ENCODE data around the gene DTD1.

Gene DTD1

DNA sequence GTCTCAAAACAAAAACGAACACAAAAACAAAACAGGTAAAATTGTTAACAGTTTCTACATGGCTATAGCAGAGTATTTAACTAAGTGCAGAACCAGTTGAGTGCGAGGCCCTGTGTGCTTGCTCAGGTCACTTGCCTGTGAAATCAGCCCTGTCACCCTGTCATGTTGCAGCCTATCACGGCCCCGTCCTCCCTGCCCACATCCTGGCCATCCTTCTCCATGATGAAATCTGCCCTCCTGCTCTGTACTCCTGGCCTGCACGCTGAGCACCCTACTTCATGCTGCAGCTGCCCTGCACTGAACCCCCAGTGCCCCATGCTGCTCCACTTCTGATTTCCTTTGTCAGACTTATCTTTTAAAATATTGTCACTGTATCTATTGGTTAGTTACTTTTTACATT is 62.4 kb downstream of the DTD1 start:
- H3K27me3 ChIP-seq (replicated peaks; ENCODE audit: control insufficient read depth, insufficient read depth, low read length, poor library complexity, severe bottlenecking) = no peaks in the 10 kb centered on the region
- no peak overlapping the region for H3K4me3 ChIP-seq (ENCODE audit: insufficient read depth, low read depth, low read length, poor library complexity, severe bottlenecking)
- no peaks in the 10 kb centered on the region for H3K36me3 ChIP-seq (ENCODE audit: control insufficient read depth, insufficient read depth, low read length)
- H3K4me1 ChIP-seq (ENCODE audit: control insufficient read depth, insufficient read depth, low read length, poor library complexity, severe bottlenecking) = no peaks in the 10 kb centered on the region
- no peak for DNase-seq
- no peaks in the 10 kb centered on the region for H3K9me3 ChIP-seq (ENCODE audit: control insufficient read depth, low read length)
- H3K27ac ChIP-seq (ENCODE audit: insufficient read depth, low read length, poor library complexity, severe bottlenecking) = no peak overlapping the region

DNA sequence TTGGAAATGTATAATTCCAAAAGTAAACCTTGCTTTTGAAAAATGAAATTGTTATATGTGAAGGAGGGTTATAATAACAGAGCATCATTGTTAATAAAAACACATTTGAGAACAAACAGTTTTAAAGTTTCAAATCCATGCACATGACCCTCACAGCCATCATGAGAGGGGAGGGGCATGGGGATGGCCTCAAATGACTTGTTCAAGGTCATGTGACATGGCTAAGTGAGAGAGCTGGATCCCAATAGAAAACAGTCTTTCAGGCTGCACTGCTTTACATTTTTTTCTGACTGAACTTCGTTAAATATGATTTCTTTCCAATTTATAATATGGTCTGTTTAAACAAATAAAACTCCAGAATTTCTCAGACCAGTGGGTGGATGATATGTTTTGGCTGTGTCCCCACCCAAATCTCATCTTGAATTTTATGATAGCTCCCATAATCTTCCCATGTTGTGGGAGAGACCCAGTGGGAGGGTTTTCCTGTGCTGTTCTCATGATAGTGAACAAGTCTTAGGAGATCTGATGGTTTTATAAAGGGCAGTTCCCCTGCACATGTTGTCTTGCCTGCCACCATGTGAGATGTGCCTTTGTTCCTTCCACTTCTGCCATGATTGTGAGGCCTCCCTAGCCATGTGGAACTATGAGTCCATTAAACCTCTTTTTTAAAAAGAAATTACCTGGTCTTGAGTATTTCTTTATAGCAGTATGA is 66.0 kb downstream of the DTD1 start:
- Histone ChIP-seq H3K4me1 (ENCODE audit: control insufficient read depth, insufficient read depth, low read length, poor library complexity, severe bottlenecking) (no peaks in the 10 kb centered on the region), H3K36me3 (ENCODE audit: control insufficient read depth, insufficient read depth, low read length) (no peaks in the 10 kb centered on the region), H3K4me3 (ENCODE audit: insufficient read depth, low read depth, low read length, poor library complexity, severe bottlenecking) (no peak overlapping the region), H3K27ac (ENCODE audit: insufficient read depth, low read length, poor library complexity, severe bottlenecking) (no peak overlapping the region), H3K9me3 (ENCODE audit: control insufficient read depth, low read length) (no peaks in the 10 kb centered on the region), H3K27me3 (replicated peaks; ENCODE audit: control insufficient read depth, insufficient read depth, low read length, poor library complexity, severe bottlenecking) (no peaks in the 10 kb centered on the region)
- DNase-seq = no peak

DNA sequence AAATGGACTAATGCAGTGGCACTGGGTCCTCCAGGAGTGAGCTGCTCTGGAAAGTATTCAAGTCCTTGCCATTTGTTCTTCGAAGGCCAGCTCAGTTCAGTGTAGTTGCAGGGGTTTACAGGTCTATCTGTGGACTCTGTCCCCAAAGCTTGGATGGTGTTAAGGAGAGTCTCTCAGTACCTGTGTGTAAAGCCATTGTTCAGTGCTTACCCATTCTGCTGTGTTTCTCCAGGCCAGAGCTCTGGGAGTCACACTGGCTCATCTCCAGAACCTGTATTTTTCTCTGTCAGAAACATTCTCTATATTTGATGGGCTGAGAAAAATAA is 66.6 kb downstream of the DTD1 start:
- no peak overlapping the region for H3K4me3 ChIP-seq (ENCODE audit: insufficient read depth, low read depth, low read length, poor library complexity, severe bottlenecking)
- no peaks in the 10 kb centered on the region for H3K36me3 ChIP-seq (ENCODE audit: control insufficient read depth, insufficient read depth, low read length)
- H3K9me3 ChIP-seq (ENCODE audit: control insufficient read depth, low read length) = no peaks in the 10 kb centered on the region
- no peak overlapping the region for H3K27ac ChIP-seq (ENCODE audit: insufficient read depth, low read length, poor library complexity, severe bottlenecking)
- no peak for DNase-seq
- H3K4me1 ChIP-seq (ENCODE audit: control insufficient read depth, insufficient read depth, low read length, poor library complexity, severe bottlenecking) = no peaks in the 10 kb centered on the region
- H3K27me3 ChIP-seq (replicated peaks; ENCODE audit: control insufficient read depth, insufficient read depth, low read length, poor library complexity, severe bottlenecking) = no peaks in the 10 kb centered on the region

DNA sequence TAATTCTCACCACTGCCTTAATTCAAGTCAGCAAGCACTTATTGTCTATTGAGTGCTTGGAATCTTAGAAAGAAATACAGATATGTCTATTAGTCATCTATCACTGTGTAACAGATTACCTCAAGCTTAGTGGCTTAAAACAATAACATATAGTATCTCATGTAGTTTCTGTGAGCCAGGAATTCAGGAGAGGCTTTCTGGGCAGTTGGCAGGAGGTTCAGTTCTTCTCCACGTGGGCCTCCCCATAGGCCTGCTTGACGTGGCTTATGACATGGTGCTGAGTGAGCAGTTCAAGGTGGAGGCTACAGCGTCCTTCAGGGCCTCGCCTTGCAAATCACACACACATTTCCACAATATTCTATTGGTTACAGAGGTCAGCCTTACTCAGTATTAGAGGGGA is 69.7 kb downstream of the DTD1 start:
- no peak overlapping the region for H3K27ac ChIP-seq (ENCODE audit: insufficient read depth, low read length, poor library complexity, severe bottlenecking)
- H3K4me3 ChIP-seq (ENCODE audit: insufficient read depth, low read depth, low read length, poor library complexity, severe bottlenecking) = no peak overlapping the region
- H3K4me1 ChIP-seq (ENCODE audit: control insufficient read depth, insufficient read depth, low read length, poor library complexity, severe bottlenecking) = no peaks in the 10 kb centered on the region
- H3K36me3 ChIP-seq (ENCODE audit: control insufficient read depth, insufficient read depth, low read length) = no peaks in the 10 kb centered on the region
- DNase-seq = no peak
- H3K9me3 ChIP-seq (ENCODE audit: control insufficient read depth, low read length) = no peaks in the 10 kb centered on the region
- no peaks in the 10 kb centered on the region for H3K27me3 ChIP-seq (replicated peaks; ENCODE audit: control insufficient read depth, insufficient read depth, low read length, poor library complexity, severe bottlenecking)

DNA sequence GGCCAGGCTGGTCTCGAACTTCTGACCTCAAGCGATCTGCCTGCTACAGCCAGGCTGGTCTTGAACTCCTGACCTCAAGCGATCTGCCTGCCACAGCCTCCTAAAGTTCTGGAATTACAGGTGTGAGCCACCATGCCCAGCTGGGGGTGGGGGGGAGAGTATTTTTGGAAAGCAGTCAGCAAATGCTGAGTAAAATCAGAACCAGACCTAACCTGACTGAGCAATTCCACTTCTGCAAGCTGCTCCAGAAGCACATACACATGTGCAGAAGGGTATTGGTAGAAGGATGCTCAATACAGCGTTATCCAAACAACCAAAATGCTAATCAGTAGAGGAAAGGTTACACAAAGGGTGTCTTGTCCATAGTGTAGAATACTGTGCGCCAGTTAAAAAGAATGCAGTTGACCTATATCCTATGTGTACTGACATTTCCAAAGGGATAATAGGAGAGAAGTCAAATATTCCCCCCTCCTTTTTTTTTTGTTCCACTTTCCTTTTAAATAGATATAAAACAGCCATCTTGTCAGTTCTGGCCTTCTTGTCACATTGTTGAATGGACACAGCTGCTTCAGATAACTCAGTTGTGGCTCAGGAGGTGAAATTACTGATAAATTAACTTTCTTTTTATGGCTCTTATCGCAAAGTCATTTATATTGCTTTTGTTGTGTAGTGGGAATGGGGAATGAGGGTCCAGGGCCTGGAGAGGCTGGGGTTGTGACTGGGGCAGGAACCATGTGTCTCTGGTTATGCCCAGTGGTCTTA is 74.6 kb downstream of the DTD1 start:
- Histone ChIP-seq H3K27me3 (replicated peaks; ENCODE audit: control insufficient read depth, insufficient read depth, low read length, poor library complexity, severe bottlenecking) (no peaks in the 10 kb centered on the region), H3K27ac (ENCODE audit: insufficient read depth, low read length, poor library complexity, severe bottlenecking) (no peak overlapping the region), H3K4me3 (ENCODE audit: insufficient read depth, low read depth, low read length, poor library complexity, severe bottlenecking) (no peak overlapping the region), H3K36me3 (ENCODE audit: control insufficient read depth, insufficient read depth, low read length) (no peaks in the 10 kb centered on the region), H3K4me1 (ENCODE audit: control insufficient read depth, insufficient read depth, low read length, poor library complexity, severe bottlenecking) (no peaks in the 10 kb centered on the region), H3K9me3 (ENCODE audit: control insufficient read depth, low read length) (no peaks in the 10 kb centered on the region)
- no peak for DNase-seq

DNA sequence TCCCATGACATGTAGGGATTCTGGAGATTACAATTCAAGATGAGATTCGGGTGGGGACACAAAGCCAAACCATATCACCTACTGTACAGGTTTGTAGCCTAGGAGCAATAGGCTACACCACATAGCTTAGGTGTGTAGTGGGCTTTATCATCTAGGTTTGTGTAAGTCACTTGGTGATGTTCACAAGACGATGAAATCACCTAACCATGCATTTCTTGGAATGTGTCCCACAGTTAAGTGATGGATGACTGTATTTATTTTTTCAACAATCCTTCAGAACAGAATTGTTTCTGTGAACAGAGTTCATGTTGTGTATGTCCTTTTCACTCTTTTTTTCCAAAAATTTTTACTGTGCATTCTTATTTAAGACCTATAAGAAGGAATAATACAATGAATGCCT is 76.1 kb downstream of the DTD1 start:
- Histone ChIP-seq H3K4me3 (ENCODE audit: insufficient read depth, low read depth, low read length, poor library complexity, severe bottlenecking) (no peak overlapping the region), H3K9me3 (ENCODE audit: control insufficient read depth, low read length) (no peaks in the 10 kb centered on the region), H3K27ac (ENCODE audit: insufficient read depth, low read length, poor library complexity, severe bottlenecking) (no peak overlapping the region), H3K4me1 (ENCODE audit: control insufficient read depth, insufficient read depth, low read length, poor library complexity, severe bottlenecking) (no peaks in the 10 kb centered on the region), H3K36me3 (ENCODE audit: control insufficient read depth, insufficient read depth, low read length) (no peaks in the 10 kb centered on the region), H3K27me3 (replicated peaks; ENCODE audit: control insufficient read depth, insufficient read depth, low read length, poor library complexity, severe bottlenecking) (no peaks in the 10 kb centered on the region)
- no peak for DNase-seq

DNA sequence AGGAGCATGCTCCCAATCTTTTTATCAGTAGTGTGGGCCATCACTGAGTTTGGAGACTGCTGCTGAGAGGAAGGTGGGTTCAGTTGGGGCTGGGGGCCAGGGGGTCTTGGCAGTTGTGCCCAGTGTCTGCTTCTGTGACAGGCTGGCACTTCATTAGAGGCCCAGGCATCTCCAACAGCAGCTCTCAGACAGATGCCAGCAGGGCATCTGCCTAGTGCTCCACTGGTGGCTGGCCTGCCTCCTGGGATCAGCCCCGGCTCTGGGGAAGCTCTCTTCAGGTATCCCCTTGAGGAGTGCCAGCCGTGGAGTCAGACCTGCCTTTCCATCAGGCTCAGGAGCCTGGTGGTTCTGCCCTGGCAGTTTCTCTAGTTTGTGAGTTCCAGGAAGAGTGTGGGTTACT is 77.3 kb downstream of the DTD1 start:
- H3K27ac ChIP-seq (ENCODE audit: insufficient read depth, low read length, poor library complexity, severe bottlenecking) = no peak overlapping the region
- DNase-seq = no peak
- no peaks in the 10 kb centered on the region for H3K27me3 ChIP-seq (replicated peaks; ENCODE audit: control insufficient read depth, insufficient read depth, low read length, poor library complexity, severe bottlenecking)
- H3K36me3 ChIP-seq (ENCODE audit: control insufficient read depth, insufficient read depth, low read length) = no peaks in the 10 kb centered on the region
- H3K4me3 ChIP-seq (ENCODE audit: insufficient read depth, low read depth, low read length, poor library complexity, severe bottlenecking) = no peak overlapping the region
- H3K4me1 ChIP-seq (ENCODE audit: control insufficient read depth, insufficient read depth, low read length, poor library complexity, severe bottlenecking) = no peaks in the 10 kb centered on the region
- no peaks in the 10 kb centered on the region for H3K9me3 ChIP-seq (ENCODE audit: control insufficient read depth, low read length)

DNA sequence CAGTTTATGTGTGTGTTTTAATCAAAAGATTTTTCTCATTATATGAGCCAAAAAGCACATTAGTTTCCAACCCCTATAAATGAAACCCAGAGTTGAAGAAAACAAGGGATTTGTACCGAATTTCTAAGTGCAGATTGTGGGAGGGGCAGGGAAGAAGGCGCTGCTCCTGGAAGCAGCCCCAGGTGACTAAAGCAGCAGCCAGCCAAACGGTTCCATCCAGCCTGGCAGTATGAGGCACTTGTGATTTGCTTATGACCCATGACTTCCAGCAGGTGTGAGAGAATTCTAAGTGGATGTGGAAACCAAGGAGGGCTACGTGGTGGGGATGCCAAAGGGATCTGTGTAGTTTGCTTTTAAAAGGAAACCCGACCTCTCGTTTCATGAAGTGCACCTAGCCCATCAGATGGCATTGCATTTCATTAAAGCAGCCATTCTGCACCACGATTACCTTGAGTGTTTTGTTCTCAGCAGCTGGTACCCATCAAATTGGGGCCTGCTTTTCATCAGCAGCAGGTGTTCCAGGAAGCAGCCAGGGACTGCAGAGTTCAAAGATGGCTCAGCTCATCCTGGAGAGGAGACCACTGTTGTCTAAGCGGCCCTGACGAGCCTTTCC is 79.1 kb downstream of the DTD1 start:
- Histone ChIP-seq H3K27ac (ENCODE audit: insufficient read depth, low read length, poor library complexity, severe bottlenecking) (no peak overlapping the region), H3K9me3 (ENCODE audit: control insufficient read depth, low read length) (no peaks in the 10 kb centered on the region), H3K4me1 (ENCODE audit: control insufficient read depth, insufficient read depth, low read length, poor library complexity, severe bottlenecking) (no peaks in the 10 kb centered on the region), H3K4me3 (ENCODE audit: insufficient read depth, low read depth, low read length, poor library complexity, severe bottlenecking) (no peak overlapping the region), H3K27me3 (replicated peaks; ENCODE audit: control insufficient read depth, insufficient read depth, low read length, poor library complexity, severe bottlenecking) (no peaks in the 10 kb centered on the region), H3K36me3 (ENCODE audit: control insufficient read depth, insufficient read depth, low read length) (no peaks in the 10 kb centered on the region)
- DNase-seq = no peak

DNA sequence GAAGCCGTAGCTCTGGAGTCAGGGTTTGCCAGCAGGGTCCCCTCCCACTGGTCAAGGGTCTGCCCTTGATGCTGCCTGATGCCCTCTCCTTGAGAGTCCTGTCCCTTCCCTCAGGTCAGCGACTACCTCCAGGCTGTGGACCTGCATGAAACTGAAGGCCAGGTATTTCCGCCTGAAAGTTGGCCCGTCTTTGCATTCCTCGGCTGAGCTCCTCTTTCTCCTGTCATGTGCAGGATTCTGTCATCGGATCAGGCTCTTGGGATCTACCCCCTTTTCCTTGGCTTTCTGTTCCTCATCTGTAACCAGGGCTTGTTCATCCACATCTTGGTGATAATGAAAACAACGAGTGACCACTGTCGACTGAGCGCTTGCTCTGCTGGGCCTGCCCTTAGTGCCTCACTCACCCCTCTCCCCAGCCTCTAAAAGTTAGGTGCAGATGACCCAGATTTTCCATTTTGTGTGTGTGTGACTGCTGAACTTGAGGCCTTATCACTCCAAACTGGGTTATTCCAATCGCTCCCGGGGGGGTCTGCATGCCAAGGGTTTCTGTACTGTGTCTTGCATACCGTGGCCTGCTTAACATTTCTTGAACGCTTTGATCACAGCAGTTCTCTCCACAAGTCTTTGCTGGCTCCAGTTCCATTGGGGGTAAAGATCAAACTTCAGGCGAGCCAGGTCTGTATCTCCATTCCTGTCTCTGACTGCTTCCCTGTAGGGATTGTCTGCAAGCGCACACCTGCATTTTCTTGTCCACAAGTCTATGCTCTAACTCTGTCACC is 81.6 kb downstream of the DTD1 start:
- H3K4me3 ChIP-seq (ENCODE audit: insufficient read depth, low read depth, low read length, poor library complexity, severe bottlenecking) = no peak overlapping the region
- no peaks in the 10 kb centered on the region for H3K36me3 ChIP-seq (ENCODE audit: control insufficient read depth, insufficient read depth, low read length)
- no peak for DNase-seq

More for the DNA sequence above, 81.6 kb downstream of the DTD1 start:
- H3K27ac ChIP-seq (ENCODE audit: insufficient read depth, low read length, poor library complexity, severe bottlenecking) = no peak overlapping the region
- no peaks in the 10 kb centered on the region for H3K4me1 ChIP-seq (ENCODE audit: control insufficient read depth, insufficient read depth, low read length, poor library complexity, severe bottlenecking)
- no peaks in the 10 kb centered on the region for H3K27me3 ChIP-seq (replicated peaks; ENCODE audit: control insufficient read depth, insufficient read depth, low read length, poor library complexity, severe bottlenecking)
- no peaks in the 10 kb centered on the region for H3K9me3 ChIP-seq (ENCODE audit: control insufficient read depth, low read length)
